ENCODE data around the gene MYO7A. TPM values are rescaled to one million over a fixed set of nuclear protein-coding genes. Genes with fewer than 3 reads are reported as not detected.

MYO7A gene
- total RNA-seq, 1 experiment from 2014 or later: 0.26 TPM

- no TSS peak for BruUV-seq (replicated peaks)
- no peak overlapping the region for H3K27ac Mint-ChIP-seq (ENCODE audit: low read depth, unreplicated experiment)
- ChIA-PET CTCF (interaction anchor here (0.5 to 0.6 kb wide), 2 partner anchors 21 to 302 kb away, joined by 3 to 4 read pairs; no protein-coding TSS in a partner anchor), POLR2A (no interaction called here)
- no peak overlapping the region for H3K4me3 Mint-ChIP-seq (ENCODE audit: unreplicated experiment)
- H3K27me3 Mint-ChIP-seq (ENCODE audit: insufficient read depth, unreplicated experiment): no peaks in the 10 kb centered on the region
- no peaks in the 10 kb centered on the region for H3K36me3 Mint-ChIP-seq (ENCODE audit: insufficient read depth, unreplicated experiment)
- H3K4me1 Mint-ChIP-seq (ENCODE audit: insufficient read depth, unreplicated experiment): no peaks in the 10 kb centered on the region
- TF ChIP-seq CTCF (IDR thresholded peaks at IDR 0.05; ENCODE audit: unreplicated experiment): no peak
- DNase-seq (ENCODE audit: unreplicated experiment): no peak
- intact Hi-C loops (cut with micrococcal nuclease): no loop called here
- H3K9me3 Mint-ChIP-seq (ENCODE audit: unreplicated experiment): no peaks in the 10 kb centered on the region
Observed at GRCh38 chr11:77084581-77085191, 43.4 kb upstream of the MYO7A start.

- ChIA-PET CTCF (interaction anchor here (0.5 kb wide), 1 partner anchor 303 kb away, joined by 4 read pairs; no protein-coding TSS in a partner anchor), POLR2A (no interaction called here)
- BruUV-seq (replicated peaks): no TSS peak
- H3K27me3 Mint-ChIP-seq (ENCODE audit: insufficient read depth, unreplicated experiment): no peaks in the 10 kb centered on the region
- H3K9me3 Mint-ChIP-seq (ENCODE audit: unreplicated experiment): no peaks in the 10 kb centered on the region
- H3K4me1 Mint-ChIP-seq (ENCODE audit: insufficient read depth, unreplicated experiment): no peaks in the 10 kb centered on the region
- H3K27ac Mint-ChIP-seq (ENCODE audit: low read depth, unreplicated experiment): no peak overlapping the region
- intact Hi-C loops (cut with micrococcal nuclease): no loop called here
- TF ChIP-seq CTCF (IDR thresholded peaks at IDR 0.05; ENCODE audit: unreplicated experiment): no peak
- no peaks in the 10 kb centered on the region for H3K36me3 Mint-ChIP-seq (ENCODE audit: insufficient read depth, unreplicated experiment)
- DNase-seq (ENCODE audit: unreplicated experiment): no peak
- H3K4me3 Mint-ChIP-seq (ENCODE audit: unreplicated experiment): no peak overlapping the region
Observed at GRCh38 chr11:77085652-77086051, 42.4 kb upstream of the MYO7A start.

GRCh38 chr11:77086521-77087472, 41.2 kb upstream of the MYO7A start:
- no peaks in the 10 kb centered on the region for H3K36me3 Mint-ChIP-seq (ENCODE audit: insufficient read depth, unreplicated experiment)
- ChIA-PET CTCF (interaction anchor here (0.7 kb wide), 1 partner anchor 167 kb away, joined by 3 read pairs; no protein-coding TSS in a partner anchor), POLR2A (interaction anchor here (0.7 kb wide), 1 partner anchor 37 kb away, joined by 3 read pairs; no protein-coding TSS in a partner anchor)
- intact Hi-C loops (cut with micrococcal nuclease): no loop called here
- H3K9me3 Mint-ChIP-seq (ENCODE audit: unreplicated experiment): no peaks in the 10 kb centered on the region
- no peak overlapping the region for H3K4me3 Mint-ChIP-seq (ENCODE audit: unreplicated experiment)
- no peak overlapping the region for H3K27ac Mint-ChIP-seq (ENCODE audit: low read depth, unreplicated experiment)
- H3K27me3 Mint-ChIP-seq (ENCODE audit: insufficient read depth, unreplicated experiment): no peaks in the 10 kb centered on the region
- no peak for TF ChIP-seq CTCF (IDR thresholded peaks at IDR 0.05; ENCODE audit: unreplicated experiment)
- no TSS peak for BruUV-seq (replicated peaks)
- no peak for DNase-seq (ENCODE audit: unreplicated experiment)
- no peaks in the 10 kb centered on the region for H3K4me1 Mint-ChIP-seq (ENCODE audit: insufficient read depth, unreplicated experiment)

GRCh38 chr11:77087723-77088225, 40.3 kb upstream of the MYO7A start:
- H3K4me3 Mint-ChIP-seq (ENCODE audit: unreplicated experiment): no peak overlapping the region
- no peaks in the 10 kb centered on the region for H3K9me3 Mint-ChIP-seq (ENCODE audit: unreplicated experiment)
- TF ChIP-seq CTCF (IDR thresholded peaks at IDR 0.05; ENCODE audit: unreplicated experiment): no peak
- H3K27ac Mint-ChIP-seq (ENCODE audit: low read depth, unreplicated experiment): no peak overlapping the region
- intact Hi-C loops (cut with micrococcal nuclease): no loop called here
- BruUV-seq (replicated peaks): no TSS peak
- DNase-seq (ENCODE audit: unreplicated experiment): no peak
- no peaks in the 10 kb centered on the region for H3K4me1 Mint-ChIP-seq (ENCODE audit: insufficient read depth, unreplicated experiment)
- no peaks in the 10 kb centered on the region for H3K27me3 Mint-ChIP-seq (ENCODE audit: insufficient read depth, unreplicated experiment)
- ChIA-PET CTCF (interaction anchor here (0.7 to 8.9 kb wide), 2 partner anchors 10 to 168 kb away, joined by 5 to 108 read pairs; no protein-coding TSS in a partner anchor), POLR2A (interaction anchor here (0.7 kb wide), 1 partner anchor 38 kb away, joined by 3 read pairs; no protein-coding TSS in a partner anchor)
- H3K36me3 Mint-ChIP-seq (ENCODE audit: insufficient read depth, unreplicated experiment): no peaks in the 10 kb centered on the region

All from MCF 10A (cell line).